Measurements from ENCODE around the gene HTRA3.

The HTRA3 gene

DNA sequence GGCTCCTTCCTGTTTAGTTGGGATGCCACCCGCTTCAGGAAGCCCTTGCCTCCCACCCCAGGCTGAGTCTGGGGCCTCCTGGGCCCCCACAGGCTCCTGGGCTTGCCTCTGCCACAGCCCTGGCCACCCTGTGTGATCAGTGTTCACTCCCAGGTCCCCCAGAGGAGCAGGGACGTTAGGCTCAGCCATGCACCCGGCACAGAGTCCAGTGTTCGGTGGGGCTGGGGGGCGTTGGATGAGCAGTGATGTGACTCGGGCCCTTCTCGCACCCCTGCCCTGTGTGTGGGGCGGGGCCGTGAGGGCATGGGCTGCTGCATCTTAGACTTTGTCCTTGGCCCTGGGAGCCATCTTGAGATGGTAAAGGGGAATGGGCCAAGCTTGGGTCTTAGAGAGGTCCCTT is 29.9 kb upstream of the HTRA3 start:
- TF ChIP-seq YY1 (IDR thresholded peaks at IDR 0.05; ENCODE audit: insufficient read depth, insufficient read length) = no peak
- TF ChIP-seq SUZ12 (IDR thresholded peaks at IDR 0.05; ENCODE audit: extremely low read depth, insufficient read depth, insufficient read length) = no peak
- no peak for TF ChIP-seq ZNF274 (IDR thresholded peaks at IDR 0.05; ENCODE audit: low read depth, low read length)
- Histone ChIP-seq H3K36me3 (ENCODE audit: insufficient read depth, insufficient read length, low read length) (no peaks in the 10 kb centered on the region), H3K9ac (ENCODE audit: insufficient read length, low read depth) (no peak overlapping the region)

GRCh38 chr4:8240211-8241041 is 29.1 kb upstream of the HTRA3 start:
- no peaks in the 10 kb centered on the region for H3K36me3 ChIP-seq (ENCODE audit: insufficient read depth, insufficient read length, low read length)
- H3K9me3 ChIP-seq (ENCODE audit: insufficient read depth, low read length) = no peaks in the 10 kb centered on the region
- TF ChIP-seq SUZ12 (IDR thresholded peaks at IDR 0.05; ENCODE audit: extremely low read depth, insufficient read depth, insufficient read length) = no peak
- TF ChIP-seq YY1 (IDR thresholded peaks at IDR 0.05; ENCODE audit: insufficient read depth, insufficient read length) = no peak
- no peak for TF ChIP-seq ZNF274 (IDR thresholded peaks at IDR 0.05; ENCODE audit: low read depth, low read length)
- no peak overlapping the region for H3K9ac ChIP-seq (ENCODE audit: insufficient read length, low read depth)
- no peaks in the 10 kb centered on the region for H3K27me3 ChIP-seq (ENCODE audit: insufficient read depth, insufficient read length)
- no peak overlapping the region for H3K4me3 ChIP-seq (ENCODE audit: insufficient read length, low read depth)
- H3K4me1 ChIP-seq (ENCODE audit: insufficient read depth, insufficient read length) = peaks cover 16% of the 10 kb centered on the region
- no peak for DNase-seq (ENCODE audit: low read depth, low spot score)

More for the DNA sequence above, 29.9 kb upstream of the HTRA3 start:
- Histone ChIP-seq H3K27me3 (ENCODE audit: insufficient read depth, insufficient read length) (peaks cover 2% of the 10 kb centered on the region), H3K4me3 (ENCODE audit: insufficient read length, low read depth) (no peak overlapping the region), H3K9me3 (ENCODE audit: insufficient read depth, low read length) (no peaks in the 10 kb centered on the region), H3K4me1 (ENCODE audit: insufficient read depth, insufficient read length) (peaks cover 16% of the 10 kb centered on the region)
- no peak for DNase-seq (ENCODE audit: low read depth, low spot score)

DNA sequence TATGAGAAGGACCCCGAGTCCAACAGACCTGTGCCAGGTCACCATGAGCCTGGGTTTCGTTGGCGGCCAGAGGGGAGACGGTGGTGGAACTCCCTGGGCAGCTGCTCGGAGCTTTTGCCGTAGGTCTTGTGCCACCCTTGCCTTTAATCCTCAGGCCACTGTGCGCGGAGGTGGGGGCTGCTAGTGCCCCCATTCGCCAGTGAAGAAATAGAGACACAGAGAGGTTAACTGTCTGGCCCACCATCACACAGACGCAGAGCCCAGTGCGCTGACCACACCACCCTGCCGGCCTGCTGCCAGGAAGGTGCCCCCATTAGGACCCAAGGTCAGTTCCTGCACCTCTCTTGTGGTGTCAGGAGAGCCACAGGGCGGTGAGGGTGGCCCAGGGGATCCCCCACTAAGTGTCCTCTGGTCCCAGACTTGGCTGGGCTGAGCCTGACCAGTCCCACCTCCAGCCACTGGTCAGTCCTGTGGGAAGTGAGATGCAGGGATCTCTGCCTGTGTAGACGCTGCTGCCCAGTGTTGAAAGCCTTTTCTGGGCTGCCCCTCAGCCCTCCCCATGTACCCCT is 28.3 kb upstream of the HTRA3 start:
- no peaks in the 10 kb centered on the region for H3K27me3 ChIP-seq (ENCODE audit: insufficient read depth, insufficient read length)
- TF ChIP-seq YY1 (IDR thresholded peaks at IDR 0.05; ENCODE audit: insufficient read depth, insufficient read length) (no peak), ZNF274 (IDR thresholded peaks at IDR 0.05; ENCODE audit: low read depth, low read length) (no peak), SUZ12 (IDR thresholded peaks at IDR 0.05; ENCODE audit: extremely low read depth, insufficient read depth, insufficient read length) (no peak)
- no peak for DNase-seq (ENCODE audit: low read depth, low spot score)
- no peaks in the 10 kb centered on the region for H3K9me3 ChIP-seq (ENCODE audit: insufficient read depth, low read length)
- peaks cover 16% of the 10 kb centered on the region for H3K4me1 ChIP-seq (ENCODE audit: insufficient read depth, insufficient read length)
- no peak overlapping the region for H3K4me3 ChIP-seq (ENCODE audit: insufficient read length, low read depth)
- no peaks in the 10 kb centered on the region for H3K36me3 ChIP-seq (ENCODE audit: insufficient read depth, insufficient read length, low read length)
- no peak overlapping the region for H3K9ac ChIP-seq (ENCODE audit: insufficient read length, low read depth)

- H3K9ac ChIP-seq (ENCODE audit: insufficient read length, low read depth) = peak overlapping the region; percentile 71
- peak; percentile 89 for DNase-seq (ENCODE audit: low read depth, low spot score)
- no peaks in the 10 kb centered on the region for H3K27me3 ChIP-seq (ENCODE audit: insufficient read depth, insufficient read length)
- peaks cover 16% of the 10 kb centered on the region for H3K4me1 ChIP-seq (ENCODE audit: insufficient read depth, insufficient read length)
- no peaks in the 10 kb centered on the region for H3K9me3 ChIP-seq (ENCODE audit: insufficient read depth, low read length)
- H3K36me3 ChIP-seq (ENCODE audit: insufficient read depth, insufficient read length, low read length) = no peaks in the 10 kb centered on the region
- H3K4me3 ChIP-seq (ENCODE audit: insufficient read length, low read depth) = no peak overlapping the region
- TF ChIP-seq SUZ12 (IDR thresholded peaks at IDR 0.05; ENCODE audit: extremely low read depth, insufficient read depth, insufficient read length) (no peak), YY1 (IDR thresholded peaks at IDR 0.05; ENCODE audit: insufficient read depth, insufficient read length) (no peak)
Observed at GRCh38 chr4:8241895-8242696, 27.5 kb upstream of the HTRA3 start.

DNA sequence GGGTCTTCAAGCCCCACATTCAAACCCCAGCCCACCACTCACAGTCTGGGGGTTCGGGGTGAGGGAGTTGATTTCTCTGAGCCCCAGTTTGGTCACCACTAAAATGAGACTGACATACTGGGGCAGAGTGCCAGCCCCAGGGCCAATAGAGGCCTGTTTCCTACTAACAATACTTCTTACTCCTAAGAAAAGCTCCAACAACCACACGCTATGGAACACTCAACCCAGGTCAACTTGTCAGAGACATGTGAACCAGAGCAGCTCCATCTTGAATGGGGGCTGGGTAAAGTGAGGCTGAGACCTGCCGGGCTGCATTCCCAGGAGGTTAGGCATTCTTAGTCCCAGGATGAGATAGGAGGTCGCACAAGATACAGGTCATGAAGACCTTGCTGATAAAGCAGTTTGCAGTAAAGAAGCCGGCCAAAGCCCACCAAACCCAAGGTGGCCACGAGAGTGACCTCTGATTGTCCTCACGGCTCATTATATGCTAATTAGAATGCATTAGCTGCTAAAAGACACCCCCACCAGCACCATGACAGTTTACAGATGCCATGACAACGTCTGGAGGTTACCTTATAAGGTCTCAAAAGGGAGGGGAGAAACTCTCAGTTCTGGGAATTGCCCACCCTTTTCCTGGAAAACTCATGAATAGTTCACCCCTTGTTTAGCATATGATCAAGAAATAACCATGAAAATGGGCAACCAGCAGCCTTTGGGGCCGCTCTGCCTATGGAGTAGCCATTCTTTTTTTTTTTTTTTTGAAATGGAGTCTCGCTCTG is 26.6 kb upstream of the HTRA3 start:
- TF ChIP-seq YY1 (IDR thresholded peaks at IDR 0.05; ENCODE audit: insufficient read depth, insufficient read length) (peak; percentile 10), SUZ12 (IDR thresholded peaks at IDR 0.05; ENCODE audit: extremely low read depth, insufficient read depth, insufficient read length) (no peak)
- Histone ChIP-seq H3K4me1 (ENCODE audit: insufficient read depth, insufficient read length) (peaks cover 16% of the 10 kb centered on the region), H3K27me3 (ENCODE audit: insufficient read depth, insufficient read length) (no peaks in the 10 kb centered on the region), H3K4me3 (ENCODE audit: insufficient read length, low read depth) (no peak overlapping the region), H3K9ac (ENCODE audit: insufficient read length, low read depth) (peak overlapping the region; percentile 71), H3K9me3 (ENCODE audit: insufficient read depth, low read length) (no peaks in the 10 kb centered on the region), H3K36me3 (ENCODE audit: insufficient read depth, insufficient read length, low read length) (no peaks in the 10 kb centered on the region)
- DNase-seq (ENCODE audit: low read depth, low spot score) = no peak

DNA sequence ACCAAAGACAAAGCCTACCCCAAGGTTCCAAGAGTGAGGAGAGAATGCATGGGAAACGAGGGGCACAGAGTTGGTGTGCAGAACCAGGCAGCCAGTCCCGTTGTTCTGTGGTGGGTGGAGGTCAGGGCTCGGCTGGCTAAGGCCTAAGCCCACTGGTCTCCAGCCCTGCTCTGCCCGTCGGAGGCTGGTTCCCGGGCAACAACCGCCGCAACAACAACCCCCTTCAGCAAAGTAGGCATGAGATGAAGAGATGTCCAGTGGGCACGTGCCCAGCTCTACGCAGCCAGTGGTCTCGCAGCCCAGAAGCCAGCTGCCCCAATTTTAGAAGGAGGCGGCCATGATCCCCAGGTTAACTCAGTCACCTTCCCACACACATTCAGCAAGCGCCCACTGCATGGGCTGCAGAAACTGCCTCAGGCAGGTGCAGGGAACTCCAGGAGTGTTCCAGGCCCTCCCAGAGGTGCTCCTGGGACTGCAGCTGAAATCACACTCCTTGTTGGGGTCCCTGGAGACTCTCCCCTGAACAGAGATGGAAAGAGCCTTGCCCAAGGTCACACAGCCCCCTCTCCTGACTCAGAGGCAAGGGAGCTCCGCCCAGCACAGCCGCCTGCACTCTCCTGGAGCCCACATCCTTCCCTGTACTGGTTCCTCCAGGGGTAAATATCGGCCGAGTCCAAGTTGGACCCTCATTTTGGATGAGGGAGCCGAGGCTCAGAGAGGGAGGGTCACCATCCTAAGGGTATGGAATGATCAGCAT is 25.4 kb upstream of the HTRA3 start:
- Histone ChIP-seq H3K36me3 (ENCODE audit: insufficient read depth, insufficient read length, low read length) (no peaks in the 10 kb centered on the region), H3K9me3 (ENCODE audit: insufficient read depth, low read length) (no peaks in the 10 kb centered on the region), H3K27me3 (ENCODE audit: insufficient read depth, insufficient read length) (no peaks in the 10 kb centered on the region), H3K4me1 (ENCODE audit: insufficient read depth, insufficient read length) (peaks cover 10% of the 10 kb centered on the region), H3K4me3 (ENCODE audit: insufficient read length, low read depth) (no peak overlapping the region), H3K9ac (ENCODE audit: insufficient read length, low read depth) (no peak overlapping the region)
- DNase-seq (ENCODE audit: low read depth, low spot score) = no peak
- TF ChIP-seq ZNF274 (IDR thresholded peaks at IDR 0.05; ENCODE audit: low read depth, low read length) = no peak
- TF ChIP-seq YY1 (IDR thresholded peaks at IDR 0.05; ENCODE audit: insufficient read depth, insufficient read length) = no peak
- TF ChIP-seq SUZ12 (IDR thresholded peaks at IDR 0.05; ENCODE audit: extremely low read depth, insufficient read depth, insufficient read length) = no peak

Measured in NT2/D1 (cell line).